ENCODE data around the gene MMAA.
"Not testable (repeated sequence)": the region's sequence is repeated elsewhere in the genome, so short reads cannot be mapped to it uniquely, and the experiment has no call there.

The MMAA gene

DNA sequence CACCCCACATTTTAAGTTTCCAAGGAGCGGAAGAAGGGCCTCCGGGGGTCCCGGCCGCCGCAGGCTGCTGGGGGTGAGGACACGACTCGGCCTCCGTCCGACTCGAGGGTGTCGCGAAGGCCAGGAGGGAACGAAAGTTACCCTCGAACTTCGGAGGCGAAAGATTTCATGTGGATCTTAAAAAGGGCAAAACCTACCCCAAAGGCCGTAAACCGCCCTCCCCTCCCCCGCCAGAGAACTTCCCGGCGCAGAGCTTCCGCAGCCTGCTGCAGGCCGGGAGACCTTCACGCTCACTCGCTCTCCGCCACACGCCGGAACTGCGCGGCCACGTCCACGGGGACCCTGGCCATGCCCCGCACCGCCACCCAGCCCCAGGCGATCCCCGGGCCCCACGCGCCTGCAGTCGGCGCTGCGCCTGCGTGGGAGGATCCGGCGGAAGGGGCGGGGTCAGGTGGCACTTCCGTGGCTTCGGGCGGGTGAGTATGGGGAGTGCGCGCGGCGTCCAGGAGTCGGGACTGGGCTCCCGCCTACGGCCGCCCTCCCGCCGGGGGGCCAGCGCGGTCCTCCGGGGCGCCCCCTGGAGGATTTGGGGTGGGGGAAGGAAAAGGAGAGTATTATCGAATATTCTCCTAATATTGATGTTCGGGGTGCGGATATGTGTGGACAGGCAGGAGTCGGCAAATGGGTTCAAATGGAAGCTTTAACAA, at the start of gene MMAA:
MMAA (plus strand) TSS at position 454 of the 707 bp plus-strand sequence. CDS start 19,755 bp downstream, outside the sequence.
- peak; percentile 86 for DNase-seq (ENCODE audit: low read depth, low spot score)

DNA sequence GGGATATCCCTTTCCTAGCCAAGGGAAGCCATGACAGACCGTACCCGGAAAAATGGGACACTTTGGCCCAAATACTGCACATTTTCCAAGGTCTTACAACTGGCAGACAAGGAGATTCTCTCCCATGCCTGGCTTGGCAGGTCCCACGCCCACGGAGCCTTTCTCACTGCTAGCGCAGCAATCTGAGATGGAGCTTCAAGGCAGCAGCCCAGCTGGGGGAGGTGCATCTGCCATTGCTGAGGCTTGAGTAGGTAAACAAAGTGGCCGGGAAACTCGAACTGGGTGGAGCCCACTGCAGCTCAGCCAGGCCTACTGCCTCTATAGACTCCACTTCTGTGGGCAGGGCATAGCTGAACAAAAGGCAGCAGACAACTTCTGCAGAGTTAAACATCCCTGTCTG, 44.6 kb upstream of the MMAA start:
- DNase-seq (ENCODE audit: low read depth, low spot score) = not testable (repeated sequence)

DNA sequence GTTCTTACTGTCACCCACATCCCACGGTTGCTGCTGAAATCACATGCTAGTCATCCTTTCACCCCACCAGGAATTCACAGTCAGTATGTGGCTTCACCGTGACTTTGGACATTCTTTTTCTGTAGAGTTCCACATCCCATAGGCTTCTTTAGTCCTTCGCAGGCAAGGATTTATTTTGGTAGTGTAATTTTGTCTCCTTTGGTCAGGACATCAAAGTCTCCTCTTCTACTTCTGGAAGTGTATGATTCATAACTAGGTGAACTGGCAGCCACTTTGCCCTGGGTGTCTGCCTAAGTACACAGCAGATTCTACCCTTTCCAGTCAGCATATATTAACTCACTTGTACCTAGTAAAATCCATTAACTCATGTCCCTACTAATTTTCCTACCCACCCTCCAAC, 38.3 kb upstream of the MMAA start:
- no peak for DNase-seq (ENCODE audit: low read depth, low spot score)

GRCh38 chr4:145583191-145584055, 35.8 kb upstream of the MMAA start:
- DNase-seq (ENCODE audit: low read depth, low spot score) = no peak

GRCh38 chr4:145587088-145587754, 32.0 kb upstream of the MMAA start:
- DNase-seq (ENCODE audit: low read depth, low spot score) = no peak

DNA sequence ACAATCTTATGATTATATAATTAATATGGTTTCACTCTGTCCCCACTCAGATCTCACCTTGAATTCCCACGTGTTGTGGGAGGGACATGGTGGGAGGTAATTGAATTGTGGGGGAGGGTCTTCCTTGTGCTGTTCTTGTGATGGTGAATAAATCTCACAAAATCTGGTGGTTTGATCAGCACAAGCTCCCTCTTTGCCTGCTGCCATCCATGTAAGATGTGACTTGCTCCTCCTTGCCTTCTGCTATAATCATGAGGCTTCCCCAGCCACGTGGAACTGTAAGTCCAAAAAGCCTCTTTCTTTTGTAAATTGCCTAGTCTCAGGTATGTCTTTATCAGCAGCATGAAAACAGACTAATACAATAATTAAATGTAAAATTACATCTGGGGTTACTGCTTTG, 29.8 kb upstream of the MMAA start:
- not testable (repeated sequence) for DNase-seq (ENCODE audit: low read depth, low spot score)

- no peak for DNase-seq (ENCODE audit: low read depth, low spot score)
Observed at GRCh38 chr4:145589916-145590702, 29.1 kb upstream of the MMAA start.

GRCh38 chr4:145602129-145602760, 16.9 kb upstream of the MMAA start:
- no peak for DNase-seq (ENCODE audit: low read depth, low spot score)

DNA sequence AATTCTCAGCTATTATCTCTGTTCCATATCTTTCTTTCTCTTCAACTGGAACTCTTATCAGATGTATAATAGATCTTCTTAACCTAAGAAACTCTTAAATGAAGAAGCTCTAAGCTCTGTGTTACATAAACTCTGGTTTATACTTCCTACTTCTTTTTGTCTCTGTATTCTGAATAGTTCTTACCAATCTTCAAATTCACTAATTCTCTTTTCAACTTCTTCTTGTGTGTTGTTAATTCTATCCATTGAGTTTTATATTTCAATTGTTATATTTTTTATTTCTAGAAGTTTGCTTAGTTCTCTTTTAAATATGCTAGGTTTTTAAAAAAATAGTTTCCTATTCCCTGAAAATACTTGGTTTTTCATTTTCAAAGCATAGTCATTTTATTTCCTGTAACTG, 13.2 kb upstream of the MMAA start:
- DNase-seq (ENCODE audit: low read depth, low spot score) = no peak

DNA sequence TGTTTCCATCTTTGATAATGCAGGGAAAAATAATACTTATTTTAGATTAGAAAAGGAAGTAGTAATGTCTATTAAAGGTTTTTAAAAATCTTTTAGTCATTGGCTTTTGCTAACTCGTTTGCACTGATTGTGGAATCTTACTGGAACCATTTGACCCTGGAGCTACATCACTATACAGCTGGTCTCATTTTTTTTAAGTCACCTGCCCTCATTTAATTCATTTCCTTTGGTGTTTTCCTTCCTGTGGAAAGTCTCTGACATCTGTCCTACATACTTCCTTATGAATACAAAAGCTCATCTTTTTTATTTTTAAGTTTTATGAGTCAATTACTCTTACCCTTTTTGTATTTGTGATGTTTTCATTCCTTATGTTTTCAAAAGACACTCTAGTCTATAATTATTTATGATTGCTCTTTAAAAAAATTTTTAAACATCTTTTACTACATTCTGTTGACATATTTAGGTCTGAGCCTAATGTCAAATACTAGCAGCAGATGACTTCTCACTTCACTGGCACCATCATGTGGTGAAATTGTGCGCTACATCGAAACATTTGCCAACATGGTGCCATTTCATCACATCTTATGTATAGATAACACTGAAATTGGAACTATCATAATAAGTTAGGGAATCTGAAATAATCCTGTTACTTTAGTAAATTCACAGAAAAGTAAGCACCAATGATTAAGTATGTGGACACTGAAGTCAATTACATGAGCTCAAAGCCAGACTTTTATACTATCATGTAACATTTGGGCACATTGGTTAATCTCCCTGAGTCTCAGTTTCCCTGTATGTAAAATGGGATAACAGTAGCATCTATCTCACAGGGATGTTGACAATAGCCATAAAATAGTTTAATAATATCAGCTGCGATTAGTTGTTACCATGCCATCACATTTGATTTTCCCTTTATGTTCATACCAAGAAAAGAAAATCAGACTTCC, 9.4 kb upstream of the MMAA start:
- peak; percentile 30 for DNase-seq (ENCODE audit: low read depth, low spot score)

DNA sequence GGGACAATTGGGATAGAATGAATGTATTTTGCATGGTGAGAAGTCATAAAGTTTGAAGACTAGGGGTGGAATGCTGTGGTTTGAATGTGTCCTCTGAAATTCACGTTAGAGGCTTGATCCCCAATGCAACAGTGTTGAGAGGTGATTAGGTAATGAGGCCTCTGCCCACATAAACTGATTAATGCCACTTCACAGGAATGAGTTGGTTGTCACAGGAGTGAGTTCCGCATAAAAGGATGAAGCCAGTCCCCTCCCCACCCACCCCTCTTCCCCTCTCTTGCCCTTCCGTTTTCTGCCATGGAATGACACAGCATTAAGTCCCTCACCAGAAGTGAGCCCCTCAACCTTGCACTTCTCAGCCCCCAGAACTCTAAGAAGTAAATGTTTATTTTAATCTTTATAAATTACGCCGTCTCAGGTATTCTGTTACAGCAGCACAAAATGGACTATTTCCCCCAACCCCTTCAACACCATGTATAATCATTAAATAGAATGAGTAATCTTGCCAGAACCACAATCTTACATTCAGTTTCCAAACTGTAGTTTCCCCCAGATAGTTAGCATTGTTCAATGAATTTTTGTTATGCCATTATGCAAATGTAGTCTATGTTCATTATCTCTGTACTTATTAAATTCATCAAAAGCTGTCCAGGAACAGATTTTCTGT, 5.5 kb upstream of the MMAA start:
- DNase-seq (ENCODE audit: low read depth, low spot score) = no peak

- no peak for DNase-seq (ENCODE audit: low read depth, low spot score)
Observed at GRCh38 chr4:145614233-145614610, 5.0 kb upstream of the MMAA start.

DNA sequence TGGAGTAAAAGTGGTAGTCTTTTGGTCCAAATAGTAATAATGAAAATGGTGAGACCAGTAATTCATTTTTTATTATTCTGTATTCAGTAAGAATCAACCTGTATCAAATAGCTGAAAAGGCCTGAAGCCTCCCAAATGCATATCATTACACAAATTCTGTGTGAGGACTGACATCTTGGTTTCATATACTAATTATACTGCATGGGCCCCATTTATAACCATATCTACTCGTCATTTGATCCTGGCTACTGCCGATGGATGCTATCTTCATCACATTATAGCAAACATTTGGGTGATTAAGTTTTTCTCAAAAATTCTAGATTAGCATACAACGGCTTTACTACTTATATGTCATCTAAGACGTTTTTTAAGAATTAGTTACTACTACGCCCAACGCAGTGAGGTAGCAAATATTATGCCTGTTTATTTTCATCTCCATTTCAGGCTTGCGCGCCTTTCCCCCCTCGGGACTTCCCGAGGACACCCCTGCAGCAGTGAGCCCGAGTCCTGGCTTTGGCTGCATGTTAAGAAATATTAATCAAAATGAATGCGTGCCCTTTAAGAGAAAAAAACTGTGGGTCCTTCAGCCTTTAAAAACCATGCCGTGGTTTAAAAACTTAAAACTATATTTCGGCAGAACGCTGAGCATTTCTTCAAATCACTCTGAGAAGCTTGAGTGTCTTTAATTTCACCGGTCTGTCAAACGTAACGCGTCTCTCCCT, 814 bp upstream of the MMAA start:
- DNase-seq (ENCODE audit: low read depth, low spot score) = no peak

DNA sequence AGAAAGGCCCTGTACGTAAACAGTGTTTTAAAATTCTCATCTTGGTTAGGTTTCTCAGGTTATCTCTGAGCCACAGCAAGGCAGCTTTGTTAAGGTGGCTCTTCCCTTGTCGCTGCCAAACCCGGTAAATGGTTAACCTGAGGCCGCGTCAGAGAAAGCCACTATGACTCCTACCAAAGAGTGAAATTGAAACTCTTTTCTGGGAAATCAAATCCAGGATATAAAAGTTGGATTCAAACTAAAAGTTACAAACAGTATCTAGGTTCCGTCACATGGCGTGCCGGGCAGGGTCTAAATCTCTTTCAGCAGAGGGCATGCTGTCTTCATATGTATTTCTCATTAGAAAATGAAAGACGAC, 433 bp downstream of the MMAA start:
- peak; percentile 12 for DNase-seq (ENCODE audit: low read depth, low spot score)

- DNase-seq (ENCODE audit: low read depth, low spot score) = not testable (repeated sequence)
Observed at GRCh38 chr4:145622067-145622466, 2.9 kb downstream of the MMAA start.

DNA sequence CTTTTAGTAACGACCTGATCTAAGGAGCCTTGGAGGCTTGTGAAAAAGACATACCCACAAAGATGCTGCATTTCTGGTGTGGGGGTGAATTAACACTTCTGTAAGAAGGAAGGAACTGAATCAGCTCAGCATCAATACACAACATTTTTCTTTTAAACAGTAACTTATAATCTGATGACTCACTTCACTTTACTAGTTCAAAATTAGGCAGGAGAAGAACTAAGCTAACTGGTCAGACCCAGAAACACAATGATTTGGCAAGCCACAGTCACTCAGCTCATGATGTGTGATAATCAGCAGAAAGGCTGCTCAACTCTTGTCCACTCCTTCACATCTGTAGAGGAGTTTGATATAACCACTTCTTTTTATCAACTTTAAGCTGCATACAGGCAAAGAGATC, 4.6 kb downstream of the MMAA start:
- no peak for DNase-seq (ENCODE audit: low read depth, low spot score)

DNA sequence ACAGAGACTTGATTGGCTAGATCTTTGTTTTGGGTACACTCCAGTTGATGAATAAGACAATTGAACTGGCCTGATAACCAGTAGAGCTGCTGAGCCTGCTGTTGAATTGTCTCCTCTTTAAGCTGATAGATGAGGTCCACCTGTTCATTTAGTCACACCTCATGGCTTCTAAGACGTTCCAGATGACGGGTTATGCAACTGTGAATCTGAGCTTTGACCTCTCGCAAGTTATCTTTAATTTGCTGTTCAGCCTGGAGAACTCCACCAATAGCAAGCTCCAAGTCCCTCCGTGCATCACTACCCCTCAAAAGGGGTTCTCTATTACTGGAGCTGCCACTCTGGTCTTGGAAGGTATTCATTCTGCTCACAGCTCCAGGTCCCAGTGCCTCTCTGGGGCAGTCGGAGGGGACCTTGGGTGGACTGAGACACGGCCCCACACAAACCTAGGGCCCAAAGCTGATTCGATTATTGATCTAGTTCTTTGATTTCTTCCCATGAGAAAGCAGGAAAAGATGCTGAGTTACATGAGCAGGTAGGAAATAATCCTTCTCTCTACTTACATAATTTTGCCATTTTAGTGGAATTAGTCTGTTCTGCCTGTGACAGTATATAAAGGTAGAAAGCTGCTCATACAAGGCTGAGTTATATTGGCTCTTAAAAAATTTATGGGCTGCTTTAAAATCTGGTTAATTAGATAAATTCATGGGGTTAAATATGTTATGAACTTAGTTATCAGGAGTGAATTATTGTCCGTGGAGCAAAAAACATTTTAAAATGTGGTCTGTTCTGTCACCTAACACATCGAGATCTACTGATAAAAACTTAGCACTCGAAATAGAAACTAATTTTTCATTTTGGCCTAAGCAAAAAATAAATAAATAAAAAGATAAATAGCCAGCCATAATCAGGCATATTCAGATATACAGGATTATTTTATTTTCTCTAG, 6.8 kb downstream of the MMAA start:
- no peak for DNase-seq (ENCODE audit: low read depth, low spot score)

GRCh38 chr4:145626623-145626982, 7.4 kb downstream of the MMAA start:
- DNase-seq (ENCODE audit: low read depth, low spot score) = no peak
